H1 (cell line): ENCODE results near the gene MTHFS. TPM values are rescaled to one million over a fixed set of nuclear protein-coding genes. Genes with fewer than 3 reads are reported as not detected.

Experiments used
- polyA plus RNA-seq, 7 experiments: library from polyadenylated mRNA; depleted of rRNA in 3 of 7; stranded (reverse) in 5 of 7; unstranded in 2 of 7; fragments of >200 nt in 5 of 7; fragments of 200-250 nt in 2 of 7; gene quantifications; 1 replicate in 5 of 7; 2 replicates in 1 of 7; 4 replicates in 1 of 7; pipeline versions ENCODE4 v1.2.1 to v1.2.3, GENCODE V29; 2011 to 2013; ENCODE audit warnings: missing spikeins in 2 of 7, mixed read lengths in 2 of 7
- small RNA-seq: library from polyadenylated mRNA; stranded (forward); fragments of <200 nt; extraction: miRNeasy Mini kit (QIAGEN cat#:217004); gene quantifications from one replicate; pipeline ENCODE3, GENCODE V24; 2013; ENCODE audit not compliant: insufficient read depth
- total RNA-seq: library from RNA; stranded (reverse); fragmentation: NEBNext Ultra II Directional; extraction: Animal tissue kit (Norgen Biotek cat#: 25700); gene quantifications from 2 replicates; pipeline ENCODE4 v1.2.1, GENCODE V29; 2021

Gene MTHFS
- total and polyA plus RNA-seq, 2 of the 8 experiments (the other 6 are each of a cell fraction or from before 2014, with no cell fraction given), result 27.3 to 37.2 TPM

Small RNA genes lying within 50 kb of the gene (small RNA-seq; reads per million reads assigned to genes)
- not detected for gene RNU6-667P

Other genes with a start within 250 kb of the MTHFS start
- not detected in 2 replicates for gene BCL2A1, start 74.2 kb upstream of the MTHFS start, total RNA-seq
- gene BCL2A1, start 74.2 kb upstream of the MTHFS start, polyA plus RNA-seq (2011; rRNA removed), result not detected in 2 replicates
- gene ZFAND6, start 162.7 kb upstream of the MTHFS start, total RNA-seq, result 122 and 136 TPM in 2 replicates
- gene ZFAND6, start 162.7 kb upstream of the MTHFS start, polyA plus RNA-seq (2011; rRNA removed), result 158 and 237 TPM in 2 replicates